SU-DHL-6 (cell line): ENCODE data around the gene TNIK.

Source experiments
- H2AFZ ChIP-seq: fragments of 200-600 bp; sonication (generic); 2 replicates; pipeline ENCODE4 v1.6.1; 2014; ENCODE audit warnings: low read depth, mild to moderate bottlenecking, moderate library complexity, mixed read lengths, antibody characterized with exemption, low read length; ENCODE audit not compliant: severe bottlenecking
- H3F3A ChIP-seq: fragments of 200-600 bp; shearing (Covaris generic); 2 replicates; pipeline ENCODE4 v1.6.0; 2016; ENCODE audit warnings: antibody characterized with exemption, mild to moderate bottlenecking; ENCODE audit not compliant: insufficient read depth
- H3K27ac ChIP-seq: fragments of 200-600 bp; sonication (generic); 2 replicates; pipeline ENCODE4 v1.5.1; 2016; ENCODE audit warnings: low read depth, mild to moderate bottlenecking, low read length, moderate library complexity, mixed read lengths
- H3K27me3 ChIP-seq: fragments of 200-600 bp; sonication (generic), shearing (Covaris generic); 2 replicates; pipeline ENCODE4 v1.6.0; 2014; ENCODE audit warnings: mild to moderate bottlenecking, low read length
- H3K36me3 ChIP-seq: fragments of 200-600 bp; sonication (generic); 2 replicates; pipeline ENCODE4 v1.6.1; 2014; ENCODE audit warnings: mild to moderate bottlenecking, low read length, mixed read lengths
- H3K4me2 ChIP-seq: fragments of 300-600, 200-600 bp; shearing (Covaris generic), sonication (generic); 2 replicates; pipeline ENCODE4 v1.6.0; 2014; ENCODE audit warnings: low read length, low read depth, mild to moderate bottlenecking; ENCODE audit not compliant: poor library complexity, severe bottlenecking
- H3K4me3 ChIP-seq: fragments of 200-600 bp; sonication (generic); 2 replicates; pipeline ENCODE4 v1.5.1; 2014; ENCODE audit warnings: antibody characterized with exemption, low read length, mild to moderate bottlenecking, mixed read lengths; ENCODE audit not compliant: insufficient read depth, poor library complexity, severe bottlenecking
- H3K79me2 ChIP-seq: fragments of 200-600 bp; sonication (generic); 2 replicates; pipeline ENCODE4 v1.6.1; 2014; ENCODE audit warnings: mild to moderate bottlenecking, low read length, moderate library complexity; ENCODE audit not compliant: insufficient read depth
- H3K9ac ChIP-seq: fragments of 200-600 bp; sonication (generic); 2 replicates; pipeline ENCODE4 v1.7.0; 2014; ENCODE audit warnings: mild to moderate bottlenecking, low read length
- H3K9me2 ChIP-seq: fragments of 200-600 bp; sonication (generic); replicated peaks from 2 replicates; pipeline ENCODE4 v1.6.1; 2014; ENCODE audit warnings: low read length; ENCODE audit not compliant: insufficient read depth
- H3K9me3 ChIP-seq: fragments of 200-600 bp; sonication (generic); 2 replicates; pipeline ENCODE4 v1.6.1; 2014; ENCODE audit warnings: low read length, mixed read lengths; ENCODE audit not compliant: insufficient read depth
- H4K20me1 ChIP-seq: fragments of 200-600 bp; sonication (generic); 2 replicates; pipeline ENCODE4 v1.6.1; 2014; ENCODE audit warnings: low read depth, mild to moderate bottlenecking, antibody characterized with exemption, low read length, moderate library complexity, mixed read lengths
- EZH2phosphoT487 ChIP-seq: fragments of 200-600 bp; sonication (generic), shearing (Covaris generic); conservative IDR thresholded peaks from 2 replicates; pipeline ENCODE4 v1.6.1; 2018; ENCODE audit warnings: mild to moderate bottlenecking, antibody characterized with exemption, low read length, moderate library complexity, mixed read lengths
- TF ChIP-seq, protein P1 (sequence below): fragments of 200-600 bp; sonication (generic); IDR thresholded peaks from one replicate; pipeline ENCODE4 v1.5.1; 2017; ENCODE audit warnings: antibody characterized with exemption, mild to moderate bottlenecking, low read length, moderate library complexity; ENCODE audit not compliant: insufficient read depth, poor library complexity, severe bottlenecking

Gene TNIK

DNA sequence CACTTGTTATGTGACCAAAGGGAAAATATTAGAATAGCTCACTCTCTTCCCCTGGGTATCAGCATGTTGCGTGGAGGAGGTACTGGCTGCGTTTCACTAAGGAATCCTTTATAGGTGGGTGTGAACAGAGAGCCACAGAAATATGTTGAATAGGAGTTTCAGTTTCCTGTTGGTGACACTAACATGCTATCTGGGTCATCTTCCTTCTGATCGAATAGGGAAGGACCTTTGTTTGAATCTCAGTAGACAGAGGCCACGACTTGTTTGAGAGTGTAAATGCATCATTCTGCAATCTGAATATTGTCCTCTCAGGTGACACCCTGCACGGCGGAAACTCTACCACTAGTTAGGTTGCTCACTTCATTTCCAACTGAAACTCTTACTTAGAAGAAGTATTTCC is 275.8 kb downstream of the TNIK start:
- no peaks in the 10 kb centered on the region for H3F3A ChIP-seq
- no peak overlapping the region for H3K4me3 ChIP-seq
- H3K27me3 ChIP-seq = no peaks in the 10 kb centered on the region
- no peaks in the 10 kb centered on the region for H3K79me2 ChIP-seq
- no peaks in the 10 kb centered on the region for H3K9me3 ChIP-seq
- TF ChIP-seq EZH2phosphoT487 = no peak
- TF ChIP-seq, protein P1, sequence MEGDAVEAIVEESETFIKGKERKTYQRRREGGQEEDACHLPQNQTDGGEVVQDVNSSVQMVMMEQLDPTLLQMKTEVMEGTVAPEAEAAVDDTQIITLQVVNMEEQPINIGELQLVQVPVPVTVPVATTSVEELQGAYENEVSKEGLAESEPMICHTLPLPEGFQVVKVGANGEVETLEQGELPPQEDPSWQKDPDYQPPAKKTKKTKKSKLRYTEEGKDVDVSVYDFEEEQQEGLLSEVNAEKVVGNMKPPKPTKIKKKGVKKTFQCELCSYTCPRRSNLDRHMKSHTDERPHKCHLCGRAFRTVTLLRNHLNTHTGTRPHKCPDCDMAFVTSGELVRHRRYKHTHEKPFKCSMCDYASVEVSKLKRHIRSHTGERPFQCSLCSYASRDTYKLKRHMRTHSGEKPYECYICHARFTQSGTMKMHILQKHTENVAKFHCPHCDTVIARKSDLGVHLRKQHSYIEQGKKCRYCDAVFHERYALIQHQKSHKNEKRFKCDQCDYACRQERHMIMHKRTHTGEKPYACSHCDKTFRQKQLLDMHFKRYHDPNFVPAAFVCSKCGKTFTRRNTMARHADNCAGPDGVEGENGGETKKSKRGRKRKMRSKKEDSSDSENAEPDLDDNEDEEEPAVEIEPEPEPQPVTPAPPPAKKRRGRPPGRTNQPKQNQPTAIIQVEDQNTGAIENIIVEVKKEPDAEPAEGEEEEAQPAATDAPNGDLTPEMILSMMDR = no peak
- no peaks in the 10 kb centered on the region for H3K9me2 ChIP-seq
- no peak overlapping the region for H2AFZ ChIP-seq
- H3K4me2 ChIP-seq = no peak overlapping the region
- H4K20me1 ChIP-seq = no peaks in the 10 kb centered on the region
- no peaks in the 10 kb centered on the region for H3K36me3 ChIP-seq
- no peak overlapping the region for H3K9ac ChIP-seq
- no peak overlapping the region for H3K27ac ChIP-seq

DNA sequence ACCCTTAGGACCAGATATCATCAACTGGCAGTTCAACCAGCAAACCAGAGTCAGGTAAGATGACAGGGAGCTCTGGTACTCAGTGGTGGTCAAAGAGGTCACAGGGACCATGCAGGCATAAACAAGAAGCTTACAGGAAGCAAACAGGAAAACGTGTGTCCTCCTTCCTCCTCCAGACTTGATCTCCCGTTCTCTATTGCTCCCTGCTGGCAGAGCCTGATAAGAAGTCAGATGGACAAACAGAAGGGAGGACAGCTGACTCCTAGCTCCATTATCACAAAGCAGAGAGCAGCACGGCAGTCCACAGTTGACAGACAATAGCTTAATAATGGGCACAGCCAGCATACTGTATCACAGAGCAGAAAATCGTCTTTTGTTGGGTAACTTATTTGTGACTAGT is 277.2 kb downstream of the TNIK start:
- no peak overlapping the region for H3K4me3 ChIP-seq
- no peak for TF ChIP-seq EZH2phosphoT487
- TF ChIP-seq, protein P1 = no peak
- no peaks in the 10 kb centered on the region for H3F3A ChIP-seq
- no peaks in the 10 kb centered on the region for H3K27me3 ChIP-seq
- H3K9me3 ChIP-seq = no peaks in the 10 kb centered on the region
- H3K9me2 ChIP-seq = no peaks in the 10 kb centered on the region
- no peaks in the 10 kb centered on the region for H3K79me2 ChIP-seq
- H4K20me1 ChIP-seq = no peaks in the 10 kb centered on the region
- no peak overlapping the region for H3K4me2 ChIP-seq
- H3K9ac ChIP-seq = no peak overlapping the region
- no peak overlapping the region for H3K27ac ChIP-seq
- H2AFZ ChIP-seq = no peak overlapping the region
- no peaks in the 10 kb centered on the region for H3K36me3 ChIP-seq

DNA sequence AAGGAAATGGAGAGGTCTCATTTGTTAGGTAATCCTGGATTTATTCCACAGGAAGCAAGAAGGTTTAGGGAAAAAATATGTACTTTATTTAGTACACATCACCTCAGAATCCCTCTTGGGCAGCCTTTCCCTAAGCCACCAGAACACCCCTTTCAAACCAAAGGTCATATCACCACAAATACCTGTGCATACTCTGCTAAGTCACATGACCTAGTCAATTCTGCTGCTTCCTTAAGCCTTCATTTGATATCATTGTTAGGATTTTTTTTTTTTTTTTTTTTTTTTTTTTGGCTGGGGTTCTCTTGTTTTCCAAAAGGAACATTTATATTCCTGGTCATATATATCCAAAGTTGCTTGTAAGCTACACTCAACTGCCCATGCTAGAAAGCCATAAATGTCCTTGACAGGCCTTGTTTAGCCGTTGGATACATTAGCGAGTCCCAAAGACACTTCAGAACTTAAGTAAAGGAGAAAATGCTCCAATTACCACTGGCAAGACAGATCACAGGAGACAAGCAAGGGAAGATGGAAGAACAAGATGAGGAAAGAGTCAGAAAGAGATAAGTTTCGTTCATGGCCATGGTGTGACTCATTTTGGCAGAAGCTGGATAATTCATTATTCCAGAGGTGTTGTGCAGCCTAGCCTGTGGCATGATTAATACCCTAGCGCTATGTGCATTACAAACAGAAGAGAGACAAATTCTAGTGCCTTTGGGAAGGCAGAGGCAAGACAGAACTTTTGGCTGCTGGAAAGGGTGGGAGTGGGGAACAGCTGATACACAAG is 278.1 kb downstream of the TNIK start:
- no peaks in the 10 kb centered on the region for H3K79me2 ChIP-seq
- H3K27me3 ChIP-seq = no peaks in the 10 kb centered on the region
- H3K9ac ChIP-seq = no peak overlapping the region
- no peak overlapping the region for H3K4me3 ChIP-seq
- H3F3A ChIP-seq = no peaks in the 10 kb centered on the region
- H3K9me2 ChIP-seq = no peaks in the 10 kb centered on the region
- no peaks in the 10 kb centered on the region for H3K9me3 ChIP-seq
- no peaks in the 10 kb centered on the region for H3K36me3 ChIP-seq
- no peaks in the 10 kb centered on the region for H4K20me1 ChIP-seq
- no peak overlapping the region for H3K4me2 ChIP-seq
- TF ChIP-seq, protein P1 = no peak
- no peak for TF ChIP-seq EZH2phosphoT487
- H2AFZ ChIP-seq = no peak overlapping the region
- H3K27ac ChIP-seq = no peak overlapping the region
